HCT116 (cell line): ENCODE measurements around the gene CNTNAP3.
"Not testable (repeated sequence)": the region's sequence is repeated elsewhere in the genome, so short reads cannot be mapped to it uniquely, and the experiment has no call there.

ENCODE experiments used
- CTCF ChIP-seq, 3 experiments: fragments of 200-600 bp in 1 of 3; sonication (generic) in 1 of 3; IDR thresholded peaks in 2 of 3; conservative IDR thresholded peaks in 1 of 3; 2 replicates each; pipeline ENCODE4 v1.5.1; 2012 to 2017; ENCODE audit warnings: low read depth in 2 of 3, low read length in 2 of 3, antibody characterized with exemption in 1 of 3, borderline replicate concordance in 1 of 3, control low read depth in 1 of 3, mild to moderate bottlenecking in 1 of 3, mixed read lengths in 1 of 3, mixed run types in 1 of 3, moderate library complexity in 1 of 3; ENCODE audit not compliant: insufficient read depth in 1 of 3
- EZH2 ChIP-seq: fragments of 200-600 bp; sonication (generic); IDR thresholded peaks from 2 replicates; pipeline ENCODE4 v1.6.1; 2017; ENCODE audit warnings: antibody characterized with exemption, mixed run types
- JUND ChIP-seq: IDR thresholded peaks from 2 replicates; pipeline ENCODE4 v1.6.1; 2012
- MAX ChIP-seq: IDR thresholded peaks from 2 replicates; pipeline ENCODE4 v1.6.1; 2012
- POLR2AphosphoS5 ChIP-seq: IDR thresholded peaks from 2 replicates; pipeline ENCODE4 v1.6.1; 2011; ENCODE audit warnings: mild to moderate bottlenecking, low read depth, low read length, moderate library complexity
- SRF ChIP-seq: IDR thresholded peaks from 2 replicates; pipeline ENCODE4 v1.6.1; 2012; ENCODE audit warnings: low read depth

- TF ChIP-seq SRF; POLR2AphosphoS5; CTCF (IDR thresholded peaks at IDR 0.05 in 2 of 3, conservative IDR thresholded peaks at IDR 0.05 in 1 of 3; ENCODE audit: borderline replicate concordance in 1 of 3, insufficient read depth in 1 of 3, low read depth in 2 of 3, low read length in 2 of 3); JUND; EZH2; MAX: not testable (repeated sequence)
These were observed 166.6 kb downstream of the CNTNAP3 start for GRCh38 chr9:39121401-39121800.
